Measurements from ENCODE around the gene EHMT1. TPM values are rescaled to one million over a fixed set of nuclear protein-coding genes. Genes with fewer than 3 reads are reported as not detected.

EHMT1 gene
- polyA plus RNA-seq, 3 donors: 10.1 to 46.5 (median 15.0) TPM

DNA sequence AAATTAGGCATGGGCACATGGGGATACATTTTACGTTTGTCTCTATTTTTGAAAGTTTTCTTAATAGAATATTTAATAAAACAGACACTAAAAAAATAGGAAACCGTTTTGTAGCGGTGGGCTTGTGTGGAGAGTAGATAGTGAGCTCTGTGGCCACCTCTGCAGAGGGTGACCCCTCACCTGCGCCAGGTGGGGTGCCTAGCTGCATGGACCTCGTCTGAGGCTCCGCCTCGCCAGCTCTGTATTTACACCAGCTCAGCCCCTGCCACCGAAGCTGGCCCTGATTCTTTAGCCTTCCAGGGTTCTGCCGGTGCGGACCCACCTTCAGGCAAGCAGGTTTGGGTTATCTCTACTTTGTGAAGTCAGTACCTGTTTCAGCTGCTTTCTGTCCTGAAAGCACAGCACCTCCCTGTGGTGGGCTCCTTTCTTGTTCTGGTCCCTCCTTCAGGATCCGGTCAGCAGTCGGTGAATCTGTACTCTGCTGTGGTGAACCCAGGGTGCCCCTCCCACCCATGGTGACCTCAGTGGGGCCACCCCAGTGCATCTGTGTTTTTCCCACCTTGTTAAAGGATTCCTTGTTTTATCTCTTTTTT lies 153.6 kb downstream of the EHMT1 start:
- H3K9me3 ChIP-seq (replicated peaks in 1 of 2; ENCODE audit: control insufficient read depth in 1 of 2, insufficient read depth in 1 of 2, low read length in 2 of 2): no peaks in the 10 kb centered on the region
- TF ChIP-seq, protein P1, sequence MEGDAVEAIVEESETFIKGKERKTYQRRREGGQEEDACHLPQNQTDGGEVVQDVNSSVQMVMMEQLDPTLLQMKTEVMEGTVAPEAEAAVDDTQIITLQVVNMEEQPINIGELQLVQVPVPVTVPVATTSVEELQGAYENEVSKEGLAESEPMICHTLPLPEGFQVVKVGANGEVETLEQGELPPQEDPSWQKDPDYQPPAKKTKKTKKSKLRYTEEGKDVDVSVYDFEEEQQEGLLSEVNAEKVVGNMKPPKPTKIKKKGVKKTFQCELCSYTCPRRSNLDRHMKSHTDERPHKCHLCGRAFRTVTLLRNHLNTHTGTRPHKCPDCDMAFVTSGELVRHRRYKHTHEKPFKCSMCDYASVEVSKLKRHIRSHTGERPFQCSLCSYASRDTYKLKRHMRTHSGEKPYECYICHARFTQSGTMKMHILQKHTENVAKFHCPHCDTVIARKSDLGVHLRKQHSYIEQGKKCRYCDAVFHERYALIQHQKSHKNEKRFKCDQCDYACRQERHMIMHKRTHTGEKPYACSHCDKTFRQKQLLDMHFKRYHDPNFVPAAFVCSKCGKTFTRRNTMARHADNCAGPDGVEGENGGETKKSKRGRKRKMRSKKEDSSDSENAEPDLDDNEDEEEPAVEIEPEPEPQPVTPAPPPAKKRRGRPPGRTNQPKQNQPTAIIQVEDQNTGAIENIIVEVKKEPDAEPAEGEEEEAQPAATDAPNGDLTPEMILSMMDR (IDR thresholded peaks at IDR 0.05): no peak
- no peaks in the 10 kb centered on the region for H3K27me3 ChIP-seq (ENCODE audit: control insufficient read depth in 2 of 2, insufficient read depth in 2 of 2, low read length in 2 of 2)
- no peak overlapping the region for H2AFZ ChIP-seq (ENCODE audit: insufficient read depth, low read depth, low read length, poor library complexity, severe bottlenecking)
- peaks cover 67 to 91% of the 10 kb centered on the region in 2 donors for H3K36me3 Mint-ChIP-seq
- H3K4me3 Mint-ChIP-seq: no peak overlapping the region
- peaks cover 61 to 94% of the 10 kb centered on the region in 2 donors for H3K36me3 ChIP-seq (replicated peaks in 1 of 2; ENCODE audit: control insufficient read depth in 1 of 2, insufficient read depth in 2 of 2, low read length in 2 of 2)
- peaks cover 0 to 5% (median 3%) of the 10 kb centered on the region in 7 donors for H3K9me3 Mint-ChIP-seq
- no peak overlapping the region for H3K4me2 ChIP-seq (replicated peaks; ENCODE audit: extremely low read depth, low read length, poor library complexity, severe bottlenecking)
- no peak overlapping the region for H3K4me3 ChIP-seq (replicated peaks in 1 of 3; ENCODE audit: low read depth in 2 of 3, low read length in 3 of 3)
- no peak for DNase-seq
- no peak overlapping the region for H3K27ac ChIP-seq (ENCODE audit: low read depth in 1 of 2, low read length in 2 of 2)
- no peak overlapping the region for H3K9ac ChIP-seq (ENCODE audit: insufficient read depth, low read length, poor library complexity, severe bottlenecking)
- no peaks in the 10 kb centered on the region for H3K4me1 ChIP-seq (ENCODE audit: control insufficient read depth in 1 of 2, insufficient read depth in 2 of 2, low read length in 2 of 2)
- peak overlapping the region in 1 of 7 donors; percentile 69 for H3K27ac Mint-ChIP-seq
- intact Hi-C loops (cut with micrococcal nuclease): no loop called here
- WGBS (ENCODE audit: insufficient coverage): 96% methylated on average over 11 of the region's 12 CpGs
- no peaks in the 10 kb centered on the region for H4K20me1 ChIP-seq (ENCODE audit: insufficient read depth, low read length)
- H3K4me1 Mint-ChIP-seq: no peaks in the 10 kb centered on the region
- H3K27me3 Mint-ChIP-seq (ENCODE audit: low read depth in 3 of 3): peaks cover 0 to 2% (median 0%) of the 10 kb centered on the region in 3 donors
- H3K79me2 ChIP-seq (ENCODE audit: insufficient read depth, low read length): no peaks in the 10 kb centered on the region

DNA sequence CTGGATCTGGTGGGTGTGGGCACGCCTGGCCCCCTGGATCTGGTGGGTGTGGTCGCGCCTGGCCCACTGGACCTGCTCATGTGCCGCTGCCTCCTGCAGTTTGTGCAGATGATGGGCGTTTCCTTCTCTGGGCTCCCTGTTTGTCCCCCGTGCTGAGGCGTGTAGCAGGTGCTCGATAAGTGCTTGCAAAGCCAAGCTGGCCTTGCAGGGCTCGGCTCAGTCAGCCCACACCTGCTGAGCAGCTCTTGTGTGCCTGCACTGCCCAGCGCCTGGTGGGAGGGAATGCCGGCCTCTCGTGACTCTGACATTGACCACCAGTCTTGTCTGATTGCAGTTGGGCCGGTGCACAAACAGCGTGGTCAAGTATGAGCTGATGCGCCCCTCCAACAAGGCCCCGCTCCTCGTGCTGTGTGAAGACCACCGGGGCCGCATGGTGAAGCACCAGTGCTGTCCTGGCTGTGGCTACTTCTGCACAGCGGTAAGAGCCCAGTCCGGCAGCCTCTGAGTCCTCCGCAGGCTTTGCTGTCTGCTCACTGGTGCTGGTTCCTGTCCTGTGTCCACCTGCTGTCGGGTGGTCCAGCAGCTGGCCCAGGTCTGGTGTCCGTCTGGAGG lies 156.1 kb downstream of the EHMT1 start:
- H3K27me3 ChIP-seq (ENCODE audit: control insufficient read depth in 2 of 2, insufficient read depth in 2 of 2, low read length in 2 of 2): no peaks in the 10 kb centered on the region
- no peak overlapping the region for H3K4me3 Mint-ChIP-seq
- peaks cover 0 to 2% (median 0%) of the 10 kb centered on the region in 7 donors for H3K9me3 Mint-ChIP-seq
- H3K9me3 ChIP-seq (replicated peaks in 1 of 2; ENCODE audit: control insufficient read depth in 1 of 2, insufficient read depth in 1 of 2, low read length in 2 of 2): no peaks in the 10 kb centered on the region
- H3K4me1 ChIP-seq (ENCODE audit: control insufficient read depth in 1 of 2, insufficient read depth in 2 of 2, low read length in 2 of 2): no peaks in the 10 kb centered on the region
- intact Hi-C loops (cut with micrococcal nuclease): no loop called here
- H3K79me2 ChIP-seq (ENCODE audit: insufficient read depth, low read length): no peaks in the 10 kb centered on the region
- H3K36me3 ChIP-seq (replicated peaks in 1 of 2; ENCODE audit: control insufficient read depth in 1 of 2, insufficient read depth in 2 of 2, low read length in 2 of 2): peaks cover 78 to 98% of the 10 kb centered on the region in 2 donors
- no peak overlapping the region for H2AFZ ChIP-seq (ENCODE audit: insufficient read depth, low read depth, low read length, poor library complexity, severe bottlenecking)
- H3K36me3 Mint-ChIP-seq: peaks cover 48 to 89% of the 10 kb centered on the region in 2 donors
- no peaks in the 10 kb centered on the region for H3K4me1 Mint-ChIP-seq
- H3K4me3 ChIP-seq (replicated peaks in 1 of 3; ENCODE audit: low read depth in 2 of 3, low read length in 3 of 3): no peak overlapping the region
- H3K27ac Mint-ChIP-seq: peak overlapping the region in 1 of 7 donors; percentile 58
- H3K27me3 Mint-ChIP-seq (ENCODE audit: low read depth in 3 of 3): peaks cover 0 to 2% (median 0%) of the 10 kb centered on the region in 3 donors
- no peak for DNase-seq
- peaks cover 5% of the 10 kb centered on the region for H4K20me1 ChIP-seq (ENCODE audit: insufficient read depth, low read length)
- no peak overlapping the region for H3K9ac ChIP-seq (ENCODE audit: insufficient read depth, low read length, poor library complexity, severe bottlenecking)
- H3K4me2 ChIP-seq (replicated peaks; ENCODE audit: extremely low read depth, low read length, poor library complexity, severe bottlenecking): no peak overlapping the region
- WGBS (ENCODE audit: insufficient coverage): 98% methylated on average over 23 of the region's 24 CpGs
- TF ChIP-seq, protein P1 (IDR thresholded peaks at IDR 0.05): no peak
- no peak overlapping the region for H3K27ac ChIP-seq (ENCODE audit: low read depth in 1 of 2, low read length in 2 of 2)
